Measurements from ENCODE around the gene STK11IP.
"Not testable (repeated sequence)": the region's sequence is repeated elsewhere in the genome, so short reads cannot be mapped to it uniquely, and the experiment has no call there.

Gene STK11IP

DNA sequence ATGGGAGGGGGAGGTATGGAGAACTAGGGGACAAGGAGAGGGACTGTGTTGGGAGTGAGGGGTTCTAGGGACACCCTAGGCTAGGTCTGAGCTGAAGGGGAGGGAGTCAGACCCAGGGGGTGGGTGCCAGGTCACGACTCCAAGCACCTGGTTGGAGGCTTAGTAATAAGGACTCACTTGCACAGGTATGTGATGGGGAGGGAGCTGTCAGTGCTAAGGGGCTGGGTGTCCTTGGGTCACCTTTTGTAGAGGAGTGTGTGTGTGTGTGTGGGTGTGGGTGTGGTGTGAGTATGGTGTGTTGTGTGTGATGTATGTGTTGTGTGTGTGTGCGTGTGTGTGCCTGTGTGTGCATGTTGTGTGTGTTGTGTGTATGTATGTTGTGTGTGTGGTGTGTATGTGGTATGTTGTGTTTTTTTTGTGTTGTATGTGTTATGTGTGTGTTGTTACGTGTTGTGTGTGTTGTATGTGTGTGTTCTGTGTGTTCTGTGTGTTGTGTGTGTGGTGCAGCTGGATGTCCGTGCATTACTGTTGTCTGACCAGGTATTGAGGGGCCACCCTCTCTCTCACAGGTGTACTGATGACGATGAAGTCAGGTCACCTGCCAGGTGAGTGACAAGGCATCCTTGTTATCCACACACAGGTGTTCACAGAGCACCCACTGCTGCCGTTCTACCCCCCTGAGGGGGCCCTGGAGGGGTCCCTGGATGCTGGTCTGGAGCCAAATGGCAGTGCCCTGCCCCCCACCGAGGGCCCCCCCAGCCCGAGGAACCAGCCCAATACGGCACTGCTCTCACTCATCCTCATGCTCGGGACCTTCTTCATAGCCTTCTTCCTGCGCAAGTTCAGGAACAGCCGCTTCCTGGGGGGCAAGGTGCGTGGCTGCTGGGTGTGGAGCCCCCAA is 39.5 kb downstream of the STK11IP start:
- DNase-seq, result no peak

DNA sequence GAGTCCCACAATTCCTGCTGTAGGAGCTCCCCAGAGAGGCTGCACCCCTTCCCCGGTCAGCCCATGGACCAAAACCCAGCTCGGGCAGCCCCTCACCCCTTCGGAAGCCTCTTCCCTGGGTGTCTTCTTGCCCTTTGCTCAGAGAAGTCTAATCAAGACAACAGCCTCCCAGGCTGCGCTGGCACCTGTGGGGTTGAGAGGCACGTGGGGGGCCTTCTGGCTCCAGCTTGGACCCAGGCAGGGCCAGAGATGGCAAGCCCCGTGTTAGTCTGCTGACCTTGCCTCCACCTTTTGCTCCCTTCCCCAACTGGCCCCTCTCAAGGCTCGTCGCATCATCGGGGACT is 40.2 kb downstream of the STK11IP start:
- DNase-seq, result no peak

DNA sequence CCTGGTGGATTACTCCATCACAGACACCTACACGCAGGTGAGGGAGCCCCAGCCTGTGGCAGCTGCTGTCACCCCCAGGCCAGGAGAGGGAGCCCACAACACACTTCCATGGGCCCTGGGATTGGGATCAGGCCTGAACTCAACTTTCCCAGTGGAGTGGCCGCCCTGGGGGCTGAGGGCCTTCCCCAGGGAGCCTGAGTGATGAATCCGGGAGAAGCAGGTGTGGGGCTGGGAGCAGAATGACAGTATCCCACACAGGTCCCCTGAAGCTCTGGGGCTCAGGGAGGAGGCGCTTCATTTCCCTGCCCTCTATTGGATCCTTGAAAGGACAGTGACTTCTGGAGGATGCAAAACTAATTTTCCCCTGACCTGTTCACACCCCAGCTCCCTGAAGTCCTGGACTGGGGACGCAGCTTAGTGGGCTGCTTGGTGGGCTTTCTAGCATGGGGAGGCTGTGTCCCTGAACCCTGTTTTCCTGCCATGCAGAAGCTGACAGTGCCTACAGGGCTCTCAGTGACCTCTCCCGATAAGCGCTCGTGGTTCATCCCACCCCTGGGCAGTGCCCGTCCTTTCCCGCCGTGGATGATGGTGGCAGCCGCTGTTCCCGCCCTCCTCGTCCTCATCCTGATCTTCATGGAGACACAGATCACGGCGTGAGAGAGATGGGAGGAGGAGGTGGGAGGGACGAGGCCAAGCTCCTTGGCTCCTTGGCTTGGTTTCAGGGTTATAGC is 40.7 kb downstream of the STK11IP start:
- DNase-seq, result no peak

DNA sequence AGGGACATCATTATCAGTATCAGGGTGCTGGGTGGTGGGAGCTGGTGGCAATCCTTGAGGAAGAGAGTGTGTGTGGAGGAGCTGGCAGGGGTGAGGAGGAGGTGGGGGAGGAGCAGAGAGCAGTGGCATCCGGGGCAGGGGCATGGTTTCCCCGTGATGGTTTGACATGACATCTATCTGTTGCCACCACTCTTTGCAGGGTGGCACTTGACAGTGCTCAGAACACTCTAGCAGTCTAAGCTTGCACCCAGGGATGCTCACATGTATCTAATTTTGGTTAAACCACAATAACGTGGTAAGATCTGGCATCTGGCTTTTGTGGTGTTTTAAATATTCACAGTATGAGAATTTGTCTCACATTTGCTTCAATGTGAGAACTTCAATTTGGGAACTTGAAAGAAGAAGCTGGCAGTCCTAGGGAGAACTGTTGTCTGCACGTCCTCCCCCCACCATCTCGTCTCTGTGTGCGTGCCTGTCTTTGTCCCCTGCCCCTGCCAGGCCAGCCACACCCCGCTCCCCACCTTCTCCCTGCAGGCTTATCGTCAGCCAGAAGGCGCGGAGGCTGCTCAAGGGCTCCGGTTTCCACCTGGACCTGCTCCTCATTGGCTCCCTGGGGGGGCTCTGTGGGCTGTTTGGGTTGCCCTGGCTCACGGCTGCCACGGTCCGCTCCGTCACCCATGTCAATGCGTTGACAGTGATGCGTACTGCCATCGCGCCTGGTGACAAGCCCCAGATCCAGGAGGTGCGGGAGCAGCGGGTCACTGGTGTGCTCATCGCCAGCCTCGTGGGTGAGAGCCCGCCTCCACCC is 41.5 kb downstream of the STK11IP start:
- no peak for DNase-seq

DNA sequence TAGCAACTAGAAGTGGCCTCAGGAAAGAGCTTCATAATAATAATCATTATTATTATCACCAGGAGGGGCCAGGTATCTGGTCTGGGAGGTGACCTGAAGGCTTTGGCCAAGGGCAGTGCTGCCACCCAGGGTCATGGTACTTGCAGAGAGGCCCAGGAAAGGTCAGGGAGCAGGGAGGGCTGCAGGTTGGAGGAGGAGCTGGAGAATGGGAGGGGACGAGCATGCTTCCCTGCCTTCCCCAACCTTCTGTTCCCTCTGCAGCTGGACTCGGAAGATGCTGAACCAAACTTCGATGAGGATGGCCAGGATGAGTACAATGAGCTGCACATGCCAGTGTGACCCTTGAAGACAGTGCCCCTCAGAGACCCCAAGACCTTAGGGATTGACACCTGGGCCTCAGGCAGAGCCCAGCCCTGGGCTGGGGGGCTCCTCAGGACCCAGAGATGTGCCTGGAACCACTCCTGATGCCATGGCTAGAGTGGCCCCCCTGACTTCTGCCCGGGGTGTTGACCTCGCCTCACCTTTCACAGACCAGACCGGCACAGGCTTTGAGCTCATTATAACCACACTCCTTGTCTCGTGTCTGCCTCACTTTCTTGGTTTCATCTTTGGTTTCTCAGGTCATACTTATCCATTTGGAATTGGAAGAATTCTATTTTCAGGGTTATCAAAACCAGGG is 43.9 kb downstream of the STK11IP start:
- DNase-seq, result no peak

DNA sequence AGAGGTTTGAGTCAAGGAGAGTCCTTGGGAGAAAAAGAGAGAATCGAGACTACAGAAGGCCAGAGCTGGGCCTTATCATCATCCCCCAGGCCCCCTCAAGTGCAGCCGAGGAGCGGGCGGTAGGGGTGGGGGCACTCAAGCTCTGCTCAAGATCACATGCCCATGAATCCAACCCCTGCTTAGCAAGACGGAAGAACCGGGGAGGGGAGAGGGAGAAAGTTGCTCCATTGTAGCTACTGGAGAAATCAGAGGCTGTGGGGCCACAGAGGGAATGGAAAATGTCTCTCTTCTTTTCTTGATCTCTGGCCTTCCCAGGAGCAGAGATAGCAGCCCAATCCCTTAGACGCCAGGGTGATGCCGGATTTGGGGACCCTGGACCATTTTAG is 44.4 kb downstream of the STK11IP start:
- no peak for DNase-seq

DNA sequence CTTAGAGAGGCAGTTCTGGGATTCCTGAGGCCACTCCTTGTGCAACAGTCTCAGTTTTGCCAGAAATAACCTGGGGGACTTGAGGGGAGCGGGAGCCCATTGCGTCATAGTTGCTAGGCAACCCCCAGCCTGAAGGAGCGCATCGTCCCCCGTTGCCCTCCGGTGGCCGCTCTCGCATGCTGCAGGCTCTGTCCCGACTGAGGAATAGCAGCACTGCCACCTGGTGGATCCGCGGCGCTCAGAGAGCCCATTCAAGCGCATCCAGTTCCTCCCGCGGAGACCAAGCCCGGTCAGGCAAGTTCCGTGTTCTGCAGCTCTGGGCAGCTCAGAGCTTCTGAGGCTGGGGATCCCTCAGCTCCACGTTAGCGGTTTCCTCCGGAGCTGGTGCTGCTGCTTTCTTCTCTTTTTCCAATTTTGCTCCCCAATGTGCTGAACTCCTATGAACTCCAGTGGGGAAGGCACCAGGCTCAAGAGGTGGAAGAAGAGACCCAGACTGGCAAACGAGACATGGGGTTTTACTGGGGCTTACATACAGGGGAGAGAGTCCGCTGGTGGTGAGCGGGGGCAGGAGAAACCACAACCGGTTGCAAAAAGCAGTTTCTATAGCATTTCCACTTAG is 44.9 kb downstream of the STK11IP start:
- peak; percentile 95 for DNase-seq

DNA sequence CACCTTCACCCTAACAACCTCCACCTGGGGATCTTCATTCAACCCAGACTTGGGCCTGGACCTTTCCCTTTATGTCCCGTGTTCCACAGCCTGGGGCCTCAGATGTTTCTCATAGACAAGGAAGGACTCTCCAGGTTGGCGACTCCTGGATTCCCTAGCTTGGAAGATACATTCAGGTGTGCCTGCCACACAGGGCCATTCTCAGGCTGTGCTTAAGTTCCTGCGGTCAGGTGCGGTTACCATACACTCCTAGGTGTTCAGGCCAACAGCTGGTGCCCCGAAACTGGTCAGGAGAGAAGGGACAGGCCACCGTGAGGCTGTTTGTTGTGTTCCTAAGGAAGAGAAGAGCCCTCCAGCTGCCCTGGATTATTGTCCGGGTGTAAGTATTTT is 45.4 kb downstream of the STK11IP start:
- DNase-seq, result no peak

DNA sequence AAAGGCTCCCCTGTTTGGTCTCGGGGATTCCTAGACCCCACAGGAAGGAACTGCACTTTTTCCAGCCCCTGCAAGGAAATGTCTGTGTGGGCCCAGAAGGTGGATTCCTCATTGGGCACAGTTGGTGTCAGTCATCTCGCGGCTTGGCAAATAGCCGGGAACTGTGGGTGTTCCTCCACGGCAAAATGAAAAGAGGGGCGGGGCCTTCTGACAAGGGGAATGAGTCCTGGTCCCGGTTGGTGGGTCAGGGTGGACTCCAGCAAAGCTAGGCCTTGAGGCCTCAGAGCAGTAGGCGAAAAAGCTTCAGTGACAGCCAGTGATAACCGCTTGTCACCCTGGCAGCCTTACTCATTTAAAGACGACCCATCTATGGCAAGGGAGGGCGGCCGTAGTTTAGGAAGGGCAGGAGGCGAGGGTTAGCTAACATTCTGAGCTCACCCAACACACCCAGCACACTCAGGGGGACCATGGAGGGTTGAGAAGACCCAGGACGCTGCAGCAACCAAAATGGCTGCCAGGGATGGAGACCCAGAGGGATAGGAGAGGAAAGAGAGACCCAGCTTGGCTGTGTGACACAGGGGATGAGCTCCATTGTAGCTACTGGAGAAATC is 46.2 kb downstream of the STK11IP start:
- no peak for DNase-seq

DNA sequence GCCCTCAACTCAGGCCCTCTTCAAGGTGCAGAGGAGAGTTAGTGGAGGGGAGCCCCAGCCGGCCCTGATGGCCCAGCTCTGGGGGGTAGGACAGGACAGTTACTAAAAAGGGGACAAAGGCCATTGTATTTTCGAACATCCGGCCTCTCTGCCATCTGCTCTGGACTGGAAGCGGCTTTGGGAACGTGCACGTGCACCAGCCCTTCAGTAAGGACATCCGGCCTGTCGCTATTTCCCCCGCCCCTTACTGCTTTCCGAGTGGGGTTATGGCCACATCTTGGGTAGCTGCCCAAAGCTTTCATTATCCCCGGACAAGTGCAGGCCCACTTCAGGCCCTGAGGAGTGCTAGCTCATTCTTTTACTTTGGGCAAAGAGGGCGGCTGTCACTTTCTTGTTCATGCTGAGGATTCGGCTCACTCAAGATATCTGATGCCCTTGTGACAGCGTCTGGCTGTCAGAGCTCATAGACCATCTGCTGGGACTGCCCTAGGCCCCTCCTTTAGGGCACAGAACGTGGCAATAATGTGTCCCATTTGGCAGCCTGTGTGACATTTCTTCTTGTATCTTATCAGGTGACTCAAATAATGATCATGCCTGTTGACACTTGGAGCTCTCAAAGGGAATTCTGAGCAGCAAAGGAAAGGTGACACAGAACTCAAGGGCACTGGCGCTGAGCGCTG is 47.3 kb downstream of the STK11IP start:
- DNase-seq, result no peak

DNA sequence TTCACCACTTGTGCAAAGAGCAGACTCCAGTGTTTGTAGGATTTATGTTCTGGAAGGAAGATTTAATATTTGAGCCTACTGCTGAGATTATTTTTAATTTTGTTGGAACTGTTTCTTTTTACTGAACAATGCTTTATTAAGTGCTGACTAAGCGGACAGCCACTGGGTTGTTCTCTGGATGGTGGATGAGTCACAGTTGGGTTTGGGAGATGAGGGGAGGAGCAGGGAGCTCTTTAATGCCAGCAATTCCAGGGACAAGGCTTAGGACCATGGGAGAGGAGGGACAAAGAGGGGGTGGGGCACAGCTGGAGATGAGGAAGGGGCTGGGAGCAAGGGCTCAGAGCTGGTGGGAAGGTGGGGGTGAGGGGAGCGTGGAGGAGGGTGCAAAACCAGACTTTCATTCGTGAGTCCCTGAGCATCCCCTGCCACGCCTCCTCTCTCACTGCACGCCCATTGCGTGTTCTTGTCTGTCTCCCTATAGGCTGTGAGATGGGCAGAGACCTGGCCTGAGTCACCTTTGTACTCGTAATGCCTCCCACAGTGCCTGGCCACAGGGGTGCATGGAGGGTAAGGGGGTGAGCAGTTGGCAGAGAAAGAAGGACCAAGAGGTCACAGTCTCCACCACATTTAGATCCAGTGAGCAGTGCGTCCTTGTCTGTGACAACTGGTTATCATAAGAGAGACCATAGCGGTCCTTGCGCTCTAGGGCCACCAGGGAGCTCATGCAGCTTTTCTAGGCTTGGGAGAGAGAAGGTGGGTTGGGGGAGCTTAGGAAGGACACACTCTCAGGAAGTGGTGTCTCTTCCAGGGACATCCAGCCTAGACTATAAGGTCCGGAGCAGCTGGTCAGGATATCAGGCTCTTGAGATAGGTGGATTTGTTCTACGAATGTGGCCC is 48.2 kb downstream of the STK11IP start:
- no peak for DNase-seq

DNA sequence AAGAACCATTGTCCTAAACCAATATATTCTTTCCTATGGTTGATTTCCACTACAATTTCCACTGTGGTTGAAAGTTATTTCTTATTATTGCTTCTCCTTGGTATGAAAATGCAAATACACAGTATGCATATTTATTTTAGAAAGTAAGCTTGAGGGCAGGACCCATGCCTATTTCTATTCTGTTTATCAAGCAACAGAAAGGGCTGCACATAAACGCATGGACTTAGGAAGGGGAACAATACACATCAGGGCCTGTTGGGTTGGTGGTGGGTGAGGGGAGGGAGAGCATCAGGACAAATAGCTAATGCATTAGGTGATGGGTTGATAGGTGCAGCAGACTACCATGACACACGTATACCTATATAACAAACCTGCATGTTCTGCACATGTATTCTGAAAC is 50.5 kb downstream of the STK11IP start:
- no peak for DNase-seq

DNA sequence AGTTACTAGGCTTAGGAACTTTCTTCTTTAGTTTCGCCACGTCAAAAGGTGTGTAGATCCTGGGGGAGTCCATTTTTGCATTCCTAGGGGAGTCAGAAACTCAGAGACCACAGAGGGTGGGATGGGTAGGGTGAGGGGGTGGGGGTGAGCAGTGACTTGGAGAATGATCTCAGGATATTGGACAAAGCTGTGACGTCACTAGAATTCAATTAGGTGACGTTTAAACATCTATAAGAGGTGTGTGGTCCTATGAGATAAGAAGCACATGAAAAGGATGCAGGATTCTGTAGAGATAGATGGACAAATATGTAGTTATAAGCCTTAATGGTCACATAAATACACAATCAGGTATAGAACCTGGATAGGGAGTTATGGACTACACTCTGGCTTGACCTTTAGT is 51.3 kb downstream of the STK11IP start:
- no peak for DNase-seq

DNA sequence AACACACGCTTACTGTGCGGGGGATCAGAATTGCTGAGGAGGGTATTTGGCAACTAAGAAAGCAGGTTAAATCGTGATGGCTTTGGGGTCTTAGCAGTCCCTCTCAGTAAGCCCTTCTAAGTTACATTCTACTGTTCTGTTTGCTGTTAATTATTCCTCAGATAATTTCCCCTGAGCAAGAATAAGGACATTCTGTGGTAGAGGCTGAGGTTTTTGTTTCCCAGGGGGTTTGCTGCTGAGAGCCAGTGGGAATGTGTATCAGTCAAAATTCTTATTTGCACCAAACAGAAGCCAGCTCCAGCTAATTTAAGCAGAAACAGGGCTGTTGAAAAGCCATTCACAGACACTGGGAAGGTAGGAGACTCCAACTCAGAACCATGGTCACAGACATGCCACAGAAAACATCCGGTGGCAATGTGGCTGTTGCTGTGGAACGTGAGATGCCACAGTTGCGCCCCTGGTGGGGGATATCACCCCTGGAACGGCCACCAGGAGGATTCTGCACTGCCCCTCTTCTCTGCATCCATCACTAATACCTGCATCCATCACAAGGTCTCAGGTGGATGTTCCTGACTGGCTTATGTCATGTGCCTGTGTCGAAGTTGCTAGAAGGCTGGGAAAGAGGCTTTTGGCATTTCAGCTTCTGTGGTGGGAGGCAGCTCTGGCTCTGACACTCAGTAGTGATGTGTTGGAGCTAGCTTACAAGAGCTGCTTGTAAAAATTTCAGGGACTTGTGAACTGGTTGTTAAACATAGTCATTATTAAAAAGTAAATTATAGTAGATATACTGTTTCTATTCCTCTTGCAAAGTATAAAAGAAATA is 53.0 kb downstream of the STK11IP start:
- no peak for DNase-seq

DNA sequence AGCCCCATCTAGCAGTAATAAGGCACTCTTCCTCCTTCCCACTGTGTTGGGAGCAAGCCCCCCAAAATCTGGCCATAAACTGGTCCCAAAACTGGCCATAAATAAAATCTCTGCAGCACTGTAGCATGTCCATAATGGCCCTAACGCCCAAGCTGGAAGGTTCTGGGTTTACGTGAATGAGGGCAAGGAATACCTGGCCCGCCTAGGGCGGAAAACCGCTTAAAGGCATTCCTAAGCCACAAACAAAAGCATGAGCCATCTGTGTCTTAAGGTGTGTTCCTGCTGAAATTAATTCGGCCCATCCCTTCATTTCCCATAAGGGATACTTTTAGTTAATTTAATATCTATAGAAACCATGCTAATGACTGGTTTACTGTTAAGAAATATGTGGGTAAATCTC is 54.0 kb downstream of the STK11IP start:
- DNase-seq, result not testable (repeated sequence)

DNA sequence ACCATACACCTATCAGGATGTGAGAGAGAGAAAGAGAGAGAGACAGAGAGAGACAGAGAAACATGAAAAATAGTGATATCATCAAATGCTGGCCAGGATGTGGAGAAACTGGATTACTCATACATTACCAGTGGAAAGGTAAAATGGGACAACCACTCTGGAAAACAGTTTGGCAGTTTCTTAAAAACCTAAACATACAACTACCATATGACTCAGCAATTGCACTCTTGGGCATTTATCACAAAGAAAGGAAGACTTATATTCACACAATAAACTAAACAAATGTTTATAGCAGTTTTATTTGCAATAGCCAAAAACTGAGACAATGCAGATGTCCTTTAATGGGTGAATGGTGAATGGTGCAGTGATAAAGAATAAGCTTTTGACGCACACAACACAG is 58.9 kb downstream of the STK11IP start:
- no peak for DNase-seq

DNA sequence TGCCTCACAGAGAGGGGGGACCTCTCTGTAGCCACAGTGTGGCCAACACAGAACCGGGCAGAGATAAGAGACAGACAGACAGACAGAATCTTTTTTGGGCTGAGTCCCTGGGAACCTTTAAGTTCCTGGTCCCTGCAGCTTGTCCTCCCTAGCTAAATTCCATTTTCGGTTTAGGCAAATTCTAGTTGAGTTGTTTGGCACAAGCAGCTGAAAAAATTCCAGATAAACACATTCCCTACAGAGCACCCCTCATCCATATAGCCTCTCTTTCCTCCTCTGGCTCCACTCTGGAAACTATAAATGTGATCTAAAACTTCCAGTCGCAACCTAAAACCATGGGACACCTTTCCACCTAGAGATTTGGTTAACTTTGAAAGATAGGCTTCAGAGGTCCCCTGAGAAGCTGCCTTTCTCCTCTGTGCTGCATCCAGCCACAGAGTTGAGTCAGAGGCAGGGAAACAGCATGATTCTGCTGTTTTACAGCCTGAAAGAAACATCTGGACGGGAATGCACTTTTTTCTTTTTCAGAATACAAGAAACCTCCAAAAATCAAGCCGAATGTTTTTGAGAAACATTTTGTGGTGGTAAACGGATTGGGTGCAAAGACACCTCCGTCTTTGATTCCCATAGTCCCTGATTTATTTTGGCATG is 60.7 kb downstream of the STK11IP start:
- DNase-seq, result no peak

DNA sequence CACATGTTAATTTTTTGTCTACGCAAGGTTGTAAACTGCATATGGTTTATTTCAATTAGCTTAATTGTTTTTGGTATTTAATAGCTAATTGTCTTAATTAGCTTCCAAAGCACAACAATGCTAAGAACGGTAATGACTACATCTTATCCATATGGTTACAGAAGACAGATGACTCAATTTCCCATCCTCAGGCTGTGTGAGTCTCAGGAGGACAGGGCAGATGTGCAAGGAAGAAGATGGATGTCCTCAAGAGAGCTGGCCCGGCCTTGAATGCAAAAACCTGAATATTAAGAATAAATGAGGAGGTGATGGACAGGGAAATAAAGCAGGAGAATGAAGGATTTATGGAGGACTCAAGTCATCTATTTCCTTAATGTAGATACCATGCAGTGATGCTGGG is 61.2 kb downstream of the STK11IP start:
- no peak for DNase-seq
